Caco-2 (cell line): ENCODE measurements around the gene EXT2. TPM values are rescaled to one million over a fixed set of nuclear protein-coding genes. Genes with fewer than 3 reads are reported as not detected.

ENCODE experiments used
- BruUV-seq: library from RNA; stranded (reverse); fragments of 400-500 nt; replicated peaks from 2 replicates; lab custom pipeline; 2021; lab: Mats Ljungman, UMichigan
- CTCF ChIA-PET: fragments of 300-600 bp; sonication (Branson Sonifier 250); formaldehyde crosslinking; loops from one replicate; lab custom pipeline; 2022; ENCODE audit warnings: antibody characterized with exemption; lab: Charles Lee
- POLR2A ChIA-PET: fragments of 300-600 bp; sonication (Branson Sonifier 250); formaldehyde crosslinking; loops from one replicate; lab custom pipeline; 2022; ENCODE audit warnings: antibody characterized with exemption; lab: Charles Lee
- DNase-seq, 2 experiments: peaks; one replicate each; pipeline versions ENCODE4 v3.0.0 to v3.0.0-alpha.2; 2020 to 2022
- H3K27me3 ChIP-seq: replicated peaks from 2 replicates; pipeline ENCODE4 v1.6.0; 2011; ENCODE audit warnings: low read length; ENCODE audit not compliant: control insufficient read depth, insufficient read depth
- H3K36me3 ChIP-seq: 2 replicates; pipeline ENCODE4 v1.5.1; 2011; ENCODE audit warnings: low read length; ENCODE audit not compliant: control insufficient read depth, insufficient read depth
- H3K4me1 ChIP-seq: fragments of 250-450 bp; sonication (Bioruptor Pico); 2 replicates; pipeline ENCODE4 v1.5.1; 2020; ENCODE audit warnings: mild to moderate bottlenecking
- H3K4me3 ChIP-seq: 2 replicates; pipeline ENCODE4 v1.5.1; 2011; ENCODE audit warnings: low read depth, mild to moderate bottlenecking, control low read depth, low read length
- H3K9me3 ChIP-seq: fragments of 250-450 bp; sonication (Bioruptor Pico); 2 replicates; pipeline ENCODE4 v1.5.1; 2020; ENCODE audit warnings: mild to moderate bottlenecking, moderate library complexity
- H3K27ac Mint-ChIP-seq: one replicate; pipeline ENCODE4 v1.8.0; 2022; ENCODE audit warnings: mixed read lengths; ENCODE audit not compliant: unreplicated experiment
- H3K27me3 Mint-ChIP-seq: one replicate; pipeline ENCODE4 v1.8.0; 2022; ENCODE audit warnings: mixed read lengths; ENCODE audit not compliant: insufficient read depth, unreplicated experiment
- H3K36me3 Mint-ChIP-seq: one replicate; pipeline ENCODE4 v1.8.0; 2022; ENCODE audit warnings: mild to moderate bottlenecking, mixed read lengths; ENCODE audit not compliant: insufficient read depth, unreplicated experiment
- H3K4me1 Mint-ChIP-seq: one replicate; pipeline ENCODE4 v1.8.0; 2022; ENCODE audit warnings: low read depth, mixed read lengths; ENCODE audit not compliant: unreplicated experiment
- H3K4me3 Mint-ChIP-seq: one replicate; pipeline ENCODE4 v1.8.0; 2022; ENCODE audit warnings: mild to moderate bottlenecking, moderate library complexity, mixed read lengths; ENCODE audit not compliant: unreplicated experiment
- H3K9me3 Mint-ChIP-seq: one replicate; pipeline ENCODE4 v1.8.0; 2022; ENCODE audit warnings: mixed read lengths; ENCODE audit not compliant: unreplicated experiment
- intact Hi-C: fragments of 100-400 bp; cut with micrococcal nuclease; formaldehyde crosslinking; loops from one replicate; pipeline ENCODE4 v1.10.0; 2022; ENCODE audit not compliant: unreplicated experiment
- total RNA-seq: library from RNA; stranded (reverse); gene quantifications from 2 replicates; pipeline ENCODE4 v1.2.3, GENCODE V29; 2022
- TF ChIP-seq, protein P1 (sequence below), 2 experiments: fragments of 200-600 bp in 1 of 2; IDR thresholded peaks; 1 replicate in 1 of 2; 2 replicates in 1 of 2; pipeline versions ENCODE4 v1.5.1 to v1.8.0; 2011 to 2022; ENCODE audit warnings: antibody characterized with exemption in 1 of 2, control low read depth in 1 of 2, inconsistent platforms in 1 of 2, low read depth in 1 of 2, low read length in 1 of 2, mild to moderate bottlenecking in 1 of 2, moderate library complexity in 1 of 2; ENCODE audit not compliant: insufficient read depth in 1 of 2, severe bottlenecking in 1 of 2, unreplicated experiment in 1 of 2

The EXT2 gene
- total RNA-seq, 1 experiment from 2014 or later: 83.3 TPM

DNA sequence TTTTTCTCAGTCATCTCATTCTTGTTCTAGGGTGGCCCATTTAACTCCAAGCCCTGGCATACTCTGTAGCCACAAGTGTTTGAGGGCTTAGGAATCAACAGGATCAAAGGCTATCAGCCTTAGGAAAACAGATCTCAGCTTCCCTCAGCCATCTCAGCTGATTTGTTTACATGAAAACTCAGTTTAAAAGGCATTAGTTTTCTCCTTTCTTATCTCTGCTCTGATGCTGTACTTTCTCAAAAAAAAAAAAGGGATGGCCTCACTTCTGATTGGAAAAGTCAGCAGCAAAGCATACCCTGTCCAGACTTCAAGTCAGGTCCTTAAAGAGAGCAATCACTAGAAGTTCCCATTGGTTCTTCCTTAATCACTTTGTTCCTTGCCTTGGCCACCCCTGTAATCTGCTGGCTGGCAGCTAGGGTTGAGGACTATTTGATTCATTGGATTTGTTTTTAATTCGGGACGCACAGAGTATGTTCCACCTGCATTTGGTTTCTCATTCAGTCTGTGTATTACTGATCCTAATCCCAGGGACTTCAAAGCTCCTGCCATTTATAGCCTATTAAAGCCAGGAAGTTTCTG, 102.8 kb downstream of the EXT2 start:
- H3K4me1 Mint-ChIP-seq: peaks cover 22% of the 10 kb centered on the region
- intact Hi-C loops: no loop called here
- no peaks in the 10 kb centered on the region for H3K27me3 ChIP-seq
- TF ChIP-seq, protein P1, sequence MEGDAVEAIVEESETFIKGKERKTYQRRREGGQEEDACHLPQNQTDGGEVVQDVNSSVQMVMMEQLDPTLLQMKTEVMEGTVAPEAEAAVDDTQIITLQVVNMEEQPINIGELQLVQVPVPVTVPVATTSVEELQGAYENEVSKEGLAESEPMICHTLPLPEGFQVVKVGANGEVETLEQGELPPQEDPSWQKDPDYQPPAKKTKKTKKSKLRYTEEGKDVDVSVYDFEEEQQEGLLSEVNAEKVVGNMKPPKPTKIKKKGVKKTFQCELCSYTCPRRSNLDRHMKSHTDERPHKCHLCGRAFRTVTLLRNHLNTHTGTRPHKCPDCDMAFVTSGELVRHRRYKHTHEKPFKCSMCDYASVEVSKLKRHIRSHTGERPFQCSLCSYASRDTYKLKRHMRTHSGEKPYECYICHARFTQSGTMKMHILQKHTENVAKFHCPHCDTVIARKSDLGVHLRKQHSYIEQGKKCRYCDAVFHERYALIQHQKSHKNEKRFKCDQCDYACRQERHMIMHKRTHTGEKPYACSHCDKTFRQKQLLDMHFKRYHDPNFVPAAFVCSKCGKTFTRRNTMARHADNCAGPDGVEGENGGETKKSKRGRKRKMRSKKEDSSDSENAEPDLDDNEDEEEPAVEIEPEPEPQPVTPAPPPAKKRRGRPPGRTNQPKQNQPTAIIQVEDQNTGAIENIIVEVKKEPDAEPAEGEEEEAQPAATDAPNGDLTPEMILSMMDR (IDR thresholded peaks at IDR 0.05; ENCODE audit: insufficient read depth in 1 of 2, low read depth in 1 of 2, low read length in 1 of 2, severe bottlenecking in 1 of 2, unreplicated experiment in 1 of 2): no peak
- no peak overlapping the region for H3K4me3 ChIP-seq
- no TSS peak for BruUV-seq
- H3K36me3 Mint-ChIP-seq: peaks cover 15% of the 10 kb centered on the region
- H3K9me3 Mint-ChIP-seq: peaks cover 17% of the 10 kb centered on the region
- no peak overlapping the region for H3K4me3 Mint-ChIP-seq
- no peaks in the 10 kb centered on the region for H3K36me3 ChIP-seq
- ChIA-PET CTCF (no interaction called here), POLR2A (no interaction called here)
- H3K9me3 ChIP-seq: peaks cover 8% of the 10 kb centered on the region; the same call in 1 of the 2 replicates
- peak overlapping the region; percentile 46 for H3K27ac Mint-ChIP-seq
- H3K4me1 ChIP-seq: no peaks in the 10 kb centered on the region
- no peak for DNase-seq
- H3K27me3 Mint-ChIP-seq: no peaks in the 10 kb centered on the region

DNA sequence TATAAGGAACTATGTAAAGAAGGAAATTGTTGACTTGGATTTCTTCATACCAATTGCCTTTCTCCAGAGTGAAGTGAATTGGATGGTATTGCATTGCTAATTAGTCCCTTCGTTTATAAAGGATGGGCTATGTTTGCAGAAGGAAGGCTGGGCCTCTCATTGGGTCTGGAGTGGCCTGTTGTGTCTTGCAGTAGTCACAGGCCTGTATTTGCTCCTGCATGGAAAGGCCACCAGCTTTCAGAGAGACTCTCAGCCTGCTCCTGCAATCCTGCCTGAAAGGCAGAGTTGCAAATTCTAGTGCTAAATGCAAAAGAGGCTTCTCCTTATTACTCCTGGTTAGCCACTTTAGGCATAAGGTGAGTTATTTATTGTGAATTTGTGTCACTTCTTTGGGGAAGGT, 103.8 kb downstream of the EXT2 start:
- CTCF ChIA-PET: no interaction called here
- Mint-ChIP-seq H3K27ac (no peak overlapping the region), H3K4me3 (no peak overlapping the region), H3K9me3 (peaks cover 17% of the 10 kb centered on the region), H3K4me1 (peaks cover 22% of the 10 kb centered on the region), H3K27me3 (no peaks in the 10 kb centered on the region), H3K36me3 (peaks cover 15% of the 10 kb centered on the region)
- BruUV-seq: no TSS peak
- TF ChIP-seq, protein P1 (IDR thresholded peaks at IDR 0.05; ENCODE audit: insufficient read depth in 1 of 2, low read depth in 1 of 2, low read length in 1 of 2, severe bottlenecking in 1 of 2, unreplicated experiment in 1 of 2): no peak
- no peaks in the 10 kb centered on the region for H3K27me3 ChIP-seq
- H3K4me1 ChIP-seq: no peaks in the 10 kb centered on the region
- no peaks in the 10 kb centered on the region for H3K36me3 ChIP-seq
- POLR2A ChIA-PET: no interaction called here
- DNase-seq: no peak
- intact Hi-C loops: no loop called here
- H3K9me3 ChIP-seq: peaks cover 8% of the 10 kb centered on the region; the same call in 1 of the 2 replicates
- H3K4me3 ChIP-seq: no peak overlapping the region

DNA sequence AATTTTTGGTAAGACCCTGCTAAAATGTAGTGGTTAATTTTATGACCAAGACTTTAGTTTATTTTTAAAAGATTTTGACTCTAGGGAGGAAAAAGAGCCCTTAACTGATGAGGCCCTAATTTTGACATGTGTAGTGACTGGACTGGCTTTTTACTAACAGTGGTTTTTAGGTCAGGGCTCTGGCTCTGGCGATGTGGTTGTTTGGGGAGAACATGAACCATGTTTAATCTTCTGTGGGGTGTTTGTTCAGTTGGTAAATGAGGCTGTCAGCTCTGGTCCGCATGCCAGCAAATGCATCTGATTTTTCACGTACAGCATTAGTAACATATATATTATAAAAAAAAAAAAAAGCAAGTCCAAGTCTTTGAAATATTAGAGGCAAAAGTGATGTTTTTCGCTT, 104.3 kb downstream of the EXT2 start:
- BruUV-seq: no TSS peak
- peak overlapping the region; percentile 35 for H3K27ac Mint-ChIP-seq
- Histone ChIP-seq H3K27me3 (no peaks in the 10 kb centered on the region), H3K9me3 (peaks cover 8% of the 10 kb centered on the region; the same call in 1 of the 2 replicates), H3K4me3 (no peak overlapping the region), H3K4me1 (no peaks in the 10 kb centered on the region), H3K36me3 (no peaks in the 10 kb centered on the region)
- ChIA-PET CTCF (no interaction called here), POLR2A (no interaction called here)
- TF ChIP-seq, protein P1 (IDR thresholded peaks at IDR 0.05; ENCODE audit: insufficient read depth in 1 of 2, low read depth in 1 of 2, low read length in 1 of 2, severe bottlenecking in 1 of 2, unreplicated experiment in 1 of 2): no peak
- H3K4me3 Mint-ChIP-seq: no peak overlapping the region
- peaks cover 22% of the 10 kb centered on the region for H3K4me1 Mint-ChIP-seq
- H3K9me3 Mint-ChIP-seq: peaks cover 17% of the 10 kb centered on the region
- intact Hi-C loops: no loop called here
- no peak for DNase-seq
- peaks cover 15% of the 10 kb centered on the region for H3K36me3 Mint-ChIP-seq
- no peaks in the 10 kb centered on the region for H3K27me3 Mint-ChIP-seq
